HFFc6 (cell line): ENCODE data around the gene POLR1H. TPM values are rescaled to one million over a fixed set of nuclear protein-coding genes. Genes with fewer than 3 reads are reported as not detected.
"Not testable (repeated sequence)": the region's sequence is repeated elsewhere in the genome, so short reads cannot be mapped to it uniquely, and the experiment has no call there.

Experiments used
- DNase-seq: peaks from one replicate; pipeline ENCODE4 v3.0.0-alpha.2; 2018
- H3K27ac Mint-ChIP-seq: 2 replicates; pipeline ENCODE4 v1.8.0; 2020; ENCODE audit warnings: mild to moderate bottlenecking, mixed read lengths
- H3K27me3 Mint-ChIP-seq: 2 replicates; pipeline ENCODE4 v1.8.0; 2021; ENCODE audit warnings: mild to moderate bottlenecking, moderate library complexity, mixed read lengths; ENCODE audit not compliant: insufficient read depth
- H3K36me3 Mint-ChIP-seq: 2 replicates; pipeline ENCODE4 v1.8.0; 2021; ENCODE audit warnings: low read depth, mixed read lengths
- H3K4me1 Mint-ChIP-seq: 2 replicates; pipeline ENCODE4 v1.8.0; 2020; ENCODE audit warnings: low read depth, mixed read lengths
- H3K4me3 Mint-ChIP-seq: 2 replicates; pipeline ENCODE4 v1.8.0; 2020; ENCODE audit warnings: mild to moderate bottlenecking, moderate library complexity, mixed read lengths
- H3K9me3 Mint-ChIP-seq: 2 replicates; pipeline ENCODE4 v1.8.0; 2020; ENCODE audit warnings: mild to moderate bottlenecking, mixed read lengths
- CTCF ChIP-seq: fragments of 200-600 bp; sonication (generic); IDR thresholded peaks from 2 replicates; pipeline ENCODE4 v1.5.0; 2021; ENCODE audit warnings: antibody characterized with exemption, mild to moderate bottlenecking
- total RNA-seq, 6 experiments: library from RNA; stranded (reverse); fragmentation: NEBNext Ultra II Directional; extraction: Animal tissue kit (Norgen Biotek cat#: 25700); gene quantifications; 2 replicates in 1 of 6; 3 replicates in 5 of 6; pipeline ENCODE4 v1.2.3, GENCODE V29; 2021

Gene POLR1H
- total RNA-seq, 6 experiments from 2014 or later, result 18.6 to 28.3 (median 23.9) TPM

GRCh38 chr6:30025186-30025585 lies 35.9 kb upstream of the POLR1H start:
- Mint-ChIP-seq H3K9me3 (no peaks in the 10 kb centered on the region), H3K27ac (no peak overlapping the region), H3K36me3 (no peaks in the 10 kb centered on the region), H3K4me1 (no peaks in the 10 kb centered on the region), H3K27me3 (no peaks in the 10 kb centered on the region; the same call in 1 of the 2 replicates), H3K4me3 (no peak overlapping the region)
- no peak for TF ChIP-seq CTCF
- no peak for DNase-seq

- DNase-seq, result no peak
- no peak for TF ChIP-seq CTCF
- no peaks in the 10 kb centered on the region for H3K4me1 Mint-ChIP-seq
- H3K27ac Mint-ChIP-seq, result no peak overlapping the region
- H3K27me3 Mint-ChIP-seq, result no peaks in the 10 kb centered on the region
- H3K36me3 Mint-ChIP-seq, result no peaks in the 10 kb centered on the region
- H3K9me3 Mint-ChIP-seq, result no peaks in the 10 kb centered on the region
- H3K4me3 Mint-ChIP-seq, result no peak overlapping the region
These were observed 31.5 kb upstream of the POLR1H start for GRCh38 chr6:30029588-30029987.

GRCh38 chr6:30031381-30031780 lies 29.7 kb upstream of the POLR1H start:
- Mint-ChIP-seq H3K9me3 (no peaks in the 10 kb centered on the region), H3K4me1 (no peaks in the 10 kb centered on the region), H3K27me3 (no peaks in the 10 kb centered on the region), H3K36me3 (peaks cover 5% of the 10 kb centered on the region; the same call in 1 of the 2 replicates), H3K4me3 (no peak overlapping the region), H3K27ac (no peak overlapping the region)
- no peak for DNase-seq
- TF ChIP-seq CTCF, result no peak

- H3K27ac Mint-ChIP-seq, H3K4me3 Mint-ChIP-seq, DNase-seq: not testable (repeated sequence)
These were observed 27.6 kb upstream of the POLR1H start for GRCh38 chr6:30033440-30033839.

GRCh38 chr6:30035784-30036183 lies 25.3 kb upstream of the POLR1H start:
- Mint-ChIP-seq H3K36me3 (peaks cover 5% of the 10 kb centered on the region; the same call in 1 of the 2 replicates), H3K27ac (no peak overlapping the region), H3K4me1 (no peaks in the 10 kb centered on the region), H3K27me3 (no peaks in the 10 kb centered on the region), H3K4me3 (no peak overlapping the region), H3K9me3 (no peaks in the 10 kb centered on the region)
- no peak for TF ChIP-seq CTCF
- no peak for DNase-seq

More at GRCh38 chr6:30033440-30033839, 27.6 kb upstream of the POLR1H start:
- not testable (repeated sequence) for H3K4me1 Mint-ChIP-seq, H3K27me3 Mint-ChIP-seq, H3K36me3 Mint-ChIP-seq, H3K9me3 Mint-ChIP-seq

- Mint-ChIP-seq H3K4me3 (no peak overlapping the region), H3K4me1 (no peaks in the 10 kb centered on the region), H3K27me3 (no peaks in the 10 kb centered on the region), H3K9me3 (no peaks in the 10 kb centered on the region), H3K27ac (no peak overlapping the region), H3K36me3 (peaks cover 5% of the 10 kb centered on the region; the same call in 1 of the 2 replicates)
- TF ChIP-seq CTCF, result peak; percentile 79
- DNase-seq, result peak; percentile 15
These were observed 23.8 kb upstream of the POLR1H start for GRCh38 chr6:30037182-30037788.
